WTC11 (cell line): ENCODE data around the gene ITPK1. TPM values are rescaled to one million over a fixed set of nuclear protein-coding genes. Genes with fewer than 3 reads are reported as not detected.

Source experiments
- ATAC-seq: fragments of 200-7000 bp; cut with Tn5 transposase; 2 replicates; pipeline ENCODE4 v1.10.0; 2021; ENCODE audit warnings: mild to moderate bottlenecking, moderate library complexity
- CTCF ChIA-PET: fragments of 300-600 bp; sonication (Branson Sonifier 250); formaldehyde crosslinking; loops from one replicate; lab custom pipeline; 2021; ENCODE audit warnings: antibody characterized with exemption; lab: Charles Lee
- POLR2A ChIA-PET: fragments of 350-600 bp; sonication (Branson Sonifier 250); formaldehyde crosslinking; loops from one replicate; lab custom pipeline; 2021; ENCODE audit warnings: antibody characterized with exemption; lab: Charles Lee
- DNase-seq: peaks from one replicate; pipeline ENCODE4 v3.0.0; 2021; ENCODE audit warnings: low spot score
- H3K27ac Mint-ChIP-seq: 2 replicates; pipeline ENCODE4 v1.8.0; 2021; ENCODE audit warnings: mixed read lengths
- H3K27me3 Mint-ChIP-seq: 2 replicates; pipeline ENCODE4 v1.8.0; 2021; ENCODE audit warnings: low read depth, mild to moderate bottlenecking, moderate library complexity, mixed read lengths
- H3K36me3 Mint-ChIP-seq: 2 replicates; pipeline ENCODE4 v1.8.0; 2021; ENCODE audit warnings: mixed read lengths
- H3K4me1 Mint-ChIP-seq: 2 replicates; pipeline ENCODE4 v1.8.0; 2022; ENCODE audit warnings: mixed read lengths
- H3K4me3 Mint-ChIP-seq: 2 replicates; pipeline ENCODE4 v1.8.0; 2021; ENCODE audit warnings: mild to moderate bottlenecking, moderate library complexity, mixed read lengths
- H3K9me3 Mint-ChIP-seq: 2 replicates; pipeline ENCODE4 v1.8.0; 2021; ENCODE audit warnings: mixed read lengths
- ATF1 ChIP-seq: sonication (generic); formaldehyde crosslinking; IDR thresholded peaks from 2 replicates; pipeline ENCODE4 v1.8.1; 2023; ENCODE audit warnings: mild to moderate bottlenecking, moderate library complexity, missing genetic modification reagents
- ATF6 ChIP-seq: sonication (generic); formaldehyde crosslinking; IDR thresholded peaks from 2 replicates; pipeline ENCODE4 v1.8.1; 2023; ENCODE audit warnings: mild to moderate bottlenecking, missing genetic modification reagents
- E2F4 ChIP-seq: sonication (generic); formaldehyde crosslinking; IDR thresholded peaks from 2 replicates; pipeline ENCODE4 v1.8.1; 2022; ENCODE audit warnings: low read depth, mild to moderate bottlenecking, moderate library complexity, missing genetic modification reagents, borderline replicate concordance
- ESRRA ChIP-seq: sonication (generic); formaldehyde crosslinking; IDR thresholded peaks from 2 replicates; pipeline ENCODE4 v1.8.1; 2022; ENCODE audit warnings: mild to moderate bottlenecking, missing genetic modification reagents, borderline replicate concordance
- FOXJ3 ChIP-seq: sonication (generic); formaldehyde crosslinking; IDR thresholded peaks from 2 replicates; pipeline ENCODE4 v1.9.0; 2021; ENCODE audit warnings: missing genetic modification reagents, mild to moderate bottlenecking, borderline replicate concordance
- GABPB1 ChIP-seq: sonication (generic); formaldehyde crosslinking; IDR thresholded peaks from 2 replicates; pipeline ENCODE4 v1.8.1; 2023; ENCODE audit warnings: mild to moderate bottlenecking, missing genetic modification reagents
- NR1H2 ChIP-seq: sonication (generic); formaldehyde crosslinking; IDR thresholded peaks from 2 replicates; pipeline ENCODE4 v1.9.0; 2021; ENCODE audit warnings: mild to moderate bottlenecking, moderate library complexity, missing genetic modification reagents
- OVOL2 ChIP-seq: fragments of 250-450 bp; sonication (Bioruptor Pico); IDR thresholded peaks from 2 replicates; pipeline ENCODE4 v1.9.0; 2021; ENCODE audit warnings: mild to moderate bottlenecking, borderline replicate concordance
- PRDM15 ChIP-seq: sonication (generic); formaldehyde crosslinking; IDR thresholded peaks from 2 replicates; pipeline ENCODE4 v1.8.0; 2022; ENCODE audit warnings: missing genetic modification reagents
- TEAD1 ChIP-seq: sonication (generic); formaldehyde crosslinking; IDR thresholded peaks from 2 replicates; pipeline ENCODE4 v1.8.0; 2022; ENCODE audit warnings: mild to moderate bottlenecking, missing genetic modification reagents
- ZNF219 ChIP-seq: sonication (generic); formaldehyde crosslinking; IDR thresholded peaks from 2 replicates; pipeline ENCODE4 v1.8.0; 2023; ENCODE audit warnings: missing genetic modification reagents, mild to moderate bottlenecking, borderline replicate concordance
- ZNF317 ChIP-seq: sonication (generic); formaldehyde crosslinking; IDR thresholded peaks from 2 replicates; pipeline ENCODE4 v1.8.1; 2023; ENCODE audit warnings: low read depth, mild to moderate bottlenecking, moderate library complexity, missing genetic modification reagents, borderline replicate concordance
- ZNF416 ChIP-seq: fragments of 250-450 bp; sonication (Bioruptor Pico); IDR thresholded peaks from 2 replicates; pipeline ENCODE4 v1.9.0; 2021; ENCODE audit warnings: mild to moderate bottlenecking, inconsistent platforms
- ZNF512 ChIP-seq: sonication (generic); formaldehyde crosslinking; IDR thresholded peaks from 2 replicates; pipeline ENCODE4 v1.8.1; 2022; ENCODE audit warnings: missing genetic modification reagents, borderline replicate concordance
- total RNA-seq: library from RNA; stranded (reverse); gene quantifications from 3 replicates; pipeline ENCODE4 v1.2.3, GENCODE V29; 2021
- TF ChIP-seq, protein P1 (sequence below): fragments of 250-450 bp; sonication (Bioruptor Pico); IDR thresholded peaks from 2 replicates; pipeline ENCODE4 v1.9.0; 2021; ENCODE audit warnings: mild to moderate bottlenecking

The ITPK1 gene
- total RNA-seq, 1 experiment from 2014 or later, result 144 TPM

DNA sequence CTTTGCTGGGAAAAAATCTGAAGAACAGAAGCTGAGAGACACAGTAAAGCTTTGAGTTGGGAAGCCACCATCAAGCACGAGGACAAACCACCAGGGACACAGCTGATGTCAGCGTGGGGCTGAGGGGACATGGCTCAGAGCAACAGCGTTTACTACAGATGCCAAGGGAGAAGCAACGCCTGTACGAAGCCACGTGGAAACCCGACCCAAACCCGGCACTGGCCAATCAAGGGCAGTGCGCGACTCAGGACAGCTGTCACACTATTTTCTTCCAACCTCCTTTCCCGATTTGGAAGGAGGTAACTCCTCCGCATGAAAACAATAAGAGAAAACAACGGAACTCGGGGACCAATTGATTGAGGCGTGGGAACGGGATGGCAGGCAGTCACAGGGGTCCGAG is 213.0 kb downstream of the ITPK1 start (continued):
- TF ChIP-seq, protein P1, sequence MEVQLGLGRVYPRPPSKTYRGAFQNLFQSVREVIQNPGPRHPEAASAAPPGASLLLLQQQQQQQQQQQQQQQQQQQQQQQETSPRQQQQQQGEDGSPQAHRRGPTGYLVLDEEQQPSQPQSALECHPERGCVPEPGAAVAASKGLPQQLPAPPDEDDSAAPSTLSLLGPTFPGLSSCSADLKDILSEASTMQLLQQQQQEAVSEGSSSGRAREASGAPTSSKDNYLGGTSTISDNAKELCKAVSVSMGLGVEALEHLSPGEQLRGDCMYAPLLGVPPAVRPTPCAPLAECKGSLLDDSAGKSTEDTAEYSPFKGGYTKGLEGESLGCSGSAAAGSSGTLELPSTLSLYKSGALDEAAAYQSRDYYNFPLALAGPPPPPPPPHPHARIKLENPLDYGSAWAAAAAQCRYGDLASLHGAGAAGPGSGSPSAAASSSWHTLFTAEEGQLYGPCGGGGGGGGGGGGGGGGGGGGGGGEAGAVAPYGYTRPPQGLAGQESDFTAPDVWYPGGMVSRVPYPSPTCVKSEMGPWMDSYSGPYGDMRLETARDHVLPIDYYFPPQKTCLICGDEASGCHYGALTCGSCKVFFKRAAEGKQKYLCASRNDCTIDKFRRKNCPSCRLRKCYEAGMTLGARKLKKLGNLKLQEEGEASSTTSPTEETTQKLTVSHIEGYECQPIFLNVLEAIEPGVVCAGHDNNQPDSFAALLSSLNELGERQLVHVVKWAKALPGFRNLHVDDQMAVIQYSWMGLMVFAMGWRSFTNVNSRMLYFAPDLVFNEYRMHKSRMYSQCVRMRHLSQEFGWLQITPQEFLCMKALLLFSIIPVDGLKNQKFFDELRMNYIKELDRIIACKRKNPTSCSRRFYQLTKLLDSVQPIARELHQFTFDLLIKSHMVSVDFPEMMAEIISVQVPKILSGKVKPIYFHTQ (CRISPR knock-in tag), result no peak
- no peak for TF ChIP-seq ESRRA (CRISPR knock-in tag)
- TF ChIP-seq NR1H2 (CRISPR knock-in tag), result no peak
- no peak for TF ChIP-seq ZNF317 (CRISPR knock-in tag)
- TF ChIP-seq ATF1 (CRISPR knock-in tag), result no peak
- no peak for TF ChIP-seq E2F4 (CRISPR knock-in tag)
- no peak for TF ChIP-seq ZNF416 (CRISPR knock-in tag)
- TF ChIP-seq ATF6, result no peak
- no peak for TF ChIP-seq TEAD1 (CRISPR knock-in tag)
- no peak for TF ChIP-seq ZNF219 (CRISPR knock-in tag)
- no peak for TF ChIP-seq OVOL2 (CRISPR knock-in tag)
- no peak for TF ChIP-seq GABPB1 (CRISPR knock-in tag)

DNA sequence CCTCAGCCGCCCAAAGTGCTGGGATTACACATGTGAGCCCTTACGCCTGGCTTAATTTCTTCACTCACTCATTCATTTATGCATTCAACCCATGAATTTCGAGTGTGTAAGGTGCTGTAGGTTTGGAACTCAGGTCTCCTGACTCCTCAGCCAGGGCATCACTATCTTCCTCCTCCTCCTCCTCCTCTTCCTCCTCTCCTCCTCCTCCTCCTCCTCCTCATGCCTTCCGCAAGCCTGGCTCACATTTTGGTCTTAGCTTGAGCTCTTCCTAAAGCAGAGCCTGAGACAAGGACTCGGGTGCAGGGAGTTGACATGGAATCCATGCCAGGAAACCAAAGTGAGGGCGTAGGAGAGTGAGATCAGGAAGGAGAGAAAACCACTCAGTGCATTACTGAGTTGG is 213.5 kb downstream of the ITPK1 start:
- ATAC-seq, result no peak
- POLR2A ChIA-PET, result interaction anchor here (0.5 kb wide), 1 partner anchor 262 kb away, joined by 3 read pairs; no protein-coding TSS in a partner anchor
- H3K9me3 Mint-ChIP-seq, result no peaks in the 10 kb centered on the region
- no peak for TF ChIP-seq FOXJ3
- no peak for TF ChIP-seq PRDM15
- no peak for TF ChIP-seq ZNF512 (CRISPR knock-in tag)
- TF ChIP-seq, all 79 proteins: peak for 0
- H3K27me3 Mint-ChIP-seq, result peaks cover 26% of the 10 kb centered on the region
- no peak overlapping the region for H3K4me3 Mint-ChIP-seq
- CTCF ChIA-PET, result interaction anchor here (1.0 to 1.1 kb wide), 2 partner anchors 21 to 230 kb away, joined by 3 to 4 read pairs; no protein-coding TSS in a partner anchor
- no peak for DNase-seq
- peaks cover 14% of the 10 kb centered on the region for H3K4me1 Mint-ChIP-seq
- no peak overlapping the region for H3K27ac Mint-ChIP-seq
- no peaks in the 10 kb centered on the region for H3K36me3 Mint-ChIP-seq
